Gastroesophageal sphincter (tissue), 3 donors: Measurements from ENCODE around the gene VCP.
A peak's percentile ranks its signal among the peaks of the same experiment; 100 is the strongest.

ENCODE experiments used
- CTCF ChIP-seq, 4 experiments: fragments of 200-600 bp in 2 of 4; fragments of 450-650 bp in 2 of 4; sonication (generic) in 1 of 4; IDR thresholded peaks; one replicate each; pipeline ENCODE4 v1.5.1; 2017 to 2019; ENCODE audit warnings: antibody characterized with exemption in 4 of 4, mild to moderate bottlenecking in 2 of 4, moderate library complexity in 2 of 4
- POLR2A ChIP-seq, 2 donors: fragments of 450-650 bp; IDR thresholded peaks; one replicate each; pipeline ENCODE4 v1.6.1; 2017; ENCODE audit warnings: antibody characterized with exemption in 2 of 2, mild to moderate bottlenecking in 2 of 2, moderate library complexity in 1 of 2
- POLR2AphosphoS5 ChIP-seq: sonication (generic); formaldehyde crosslinking; IDR thresholded peaks from one replicate; pipeline ENCODE4 v1.6.1; 2017; ENCODE audit warnings: antibody characterized with exemption

GRCh38 chr9:35051069-35051967 lies 21.1 kb downstream of the VCP start:
- TF ChIP-seq CTCF (IDR thresholded peaks at IDR 0.05) (peak; percentile 54 to 81 (median 72)), POLR2AphosphoS5 (peak; percentile 38), POLR2A (IDR thresholded peaks at IDR 0.05) (no peak)
